ENCODE data around the gene GUCY2C. TPM values are rescaled to one million over a fixed set of nuclear protein-coding genes. Genes with fewer than 3 reads are reported as not detected.

Gene GUCY2C
- total RNA-seq, 2 donors from 2014 or later: 0.14 TPM; not detected in 1

GRCh38 chr12:14647028-14647750, 49.2 kb downstream of the GUCY2C start:
- ATAC-seq (ENCODE audit: insufficient number of reproducible peaks, low FRiP score, low read depth) (no peak), DNase-seq (ENCODE audit: low spot score) (no peak)
- Histone ChIP-seq H3K4me3 (peak overlapping the region; percentile 9), H3K36me3 (no peaks in the 10 kb centered on the region), H3K27ac (peak overlapping the region; percentile 33 to 77), H3K9me3 (no peaks in the 10 kb centered on the region), H3K4me1 (ENCODE audit: control insufficient read depth in 1 of 2, low read depth in 2 of 2) (peaks cover 27 to 58% of the 10 kb centered on the region in 2 donors), H3K27me3 (replicated peaks; ENCODE audit: insufficient read depth) (no peaks in the 10 kb centered on the region)
- no peak for TF ChIP-seq CTCF (IDR thresholded peaks at IDR 0.05)

GRCh38 chr12:14643251-14643650, 53.1 kb downstream of the GUCY2C start:
- ATAC-seq (ENCODE audit: insufficient number of reproducible peaks, low FRiP score, low read depth) (no peak), DNase-seq (ENCODE audit: low spot score) (no peak)
- H3K27ac ChIP-seq: peak overlapping the region in 1 of 2 donors; percentile 14
- H3K9me3 ChIP-seq: no peaks in the 10 kb centered on the region
- no peak overlapping the region for H3K4me3 ChIP-seq
- no peak for TF ChIP-seq CTCF (IDR thresholded peaks at IDR 0.05)
- H3K27me3 ChIP-seq (replicated peaks; ENCODE audit: insufficient read depth): no peaks in the 10 kb centered on the region
- no peaks in the 10 kb centered on the region for H3K36me3 ChIP-seq
- peaks cover 25 to 63% of the 10 kb centered on the region in 2 donors for H3K4me1 ChIP-seq (ENCODE audit: control insufficient read depth in 1 of 2, low read depth in 2 of 2)

GRCh38 chr12:14638066-14638465, 58.3 kb downstream of the GUCY2C start:
- Histone ChIP-seq H3K27me3 (replicated peaks; ENCODE audit: insufficient read depth) (no peaks in the 10 kb centered on the region), H3K4me1 (ENCODE audit: control insufficient read depth in 1 of 2, low read depth in 2 of 2) (peaks cover 3 to 24% of the 10 kb centered on the region in 2 donors), H3K9me3 (peaks cover 4% of the 10 kb centered on the region), H3K4me3 (no peak overlapping the region), H3K36me3 (no peaks in the 10 kb centered on the region), H3K27ac (no peak overlapping the region)
- no peak for DNase-seq (ENCODE audit: low spot score)
- TF ChIP-seq CTCF (IDR thresholded peaks at IDR 0.05): no peak
- no peak for ATAC-seq (ENCODE audit: insufficient number of reproducible peaks, low FRiP score, low read depth)

DNA sequence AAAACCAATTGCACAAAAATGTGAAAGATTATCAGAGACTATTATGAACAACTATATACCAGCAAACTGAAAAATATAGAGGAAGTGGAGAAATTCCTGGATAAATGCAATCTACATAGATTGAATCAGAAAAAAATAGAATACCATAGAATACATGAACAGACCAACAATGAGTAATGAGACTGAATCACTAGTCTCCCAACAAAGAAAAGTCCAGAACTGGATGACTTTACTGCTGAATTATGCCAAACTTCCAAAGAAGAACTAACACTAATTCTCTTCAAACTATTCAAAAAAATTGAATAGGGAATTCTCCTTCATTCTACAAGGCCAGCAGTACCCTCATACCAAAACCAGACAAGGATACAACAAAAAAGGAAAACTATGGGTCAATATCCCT, 60.6 kb downstream of the GUCY2C start:
- no peak overlapping the region for H3K27ac ChIP-seq
- H3K4me3 ChIP-seq: no peak overlapping the region
- peaks cover 4% of the 10 kb centered on the region for H3K9me3 ChIP-seq
- DNase-seq (ENCODE audit: low spot score): no peak
- no peaks in the 10 kb centered on the region for H3K36me3 ChIP-seq
- H3K4me1 ChIP-seq (ENCODE audit: control insufficient read depth in 1 of 2, low read depth in 2 of 2): peaks cover 3 to 18% of the 10 kb centered on the region in 2 donors
- no peak for ATAC-seq (ENCODE audit: insufficient number of reproducible peaks, low FRiP score, low read depth)
- H3K27me3 ChIP-seq (replicated peaks; ENCODE audit: insufficient read depth): no peaks in the 10 kb centered on the region
- TF ChIP-seq CTCF (IDR thresholded peaks at IDR 0.05): no peak

DNA sequence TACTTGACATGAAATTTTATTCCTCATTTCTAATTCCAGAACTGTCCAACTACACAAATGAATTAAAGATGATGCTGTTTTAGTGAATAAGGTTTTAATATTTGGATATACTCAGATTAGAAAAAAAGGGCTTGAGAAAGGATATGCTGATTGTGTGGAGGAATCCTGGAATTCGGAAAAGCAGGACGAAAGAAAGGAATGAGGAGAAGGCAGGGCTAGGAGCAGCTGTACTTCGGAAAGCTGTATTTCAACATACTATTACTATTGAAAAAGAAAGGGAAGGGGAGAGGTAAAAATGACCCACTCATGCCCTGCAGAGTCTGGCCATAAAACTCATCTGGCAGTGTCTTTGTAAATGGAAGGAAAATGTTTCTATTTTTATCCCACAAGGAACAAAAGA, 65.6 kb downstream of the GUCY2C start:
- peaks cover 0 to 8% of the 10 kb centered on the region in 2 donors for H3K4me1 ChIP-seq (ENCODE audit: control insufficient read depth in 1 of 2, low read depth in 2 of 2)
- no peak overlapping the region for H3K4me3 ChIP-seq
- no peak overlapping the region for H3K27ac ChIP-seq
- DNase-seq (ENCODE audit: low spot score) (no peak), ATAC-seq (ENCODE audit: insufficient number of reproducible peaks, low FRiP score, low read depth) (peak; percentile 11)
- no peaks in the 10 kb centered on the region for H3K27me3 ChIP-seq (replicated peaks; ENCODE audit: insufficient read depth)
- no peaks in the 10 kb centered on the region for H3K9me3 ChIP-seq
- no peak for TF ChIP-seq CTCF (IDR thresholded peaks at IDR 0.05)
- no peaks in the 10 kb centered on the region for H3K36me3 ChIP-seq

All from thoracic aorta (tissue), 2 donors.